ENCODE results near the gene NRARP. TPM values are rescaled to one million over a fixed set of nuclear protein-coding genes. Genes with fewer than 3 reads are reported as not detected.

The NRARP gene
- total RNA-seq, 2 experiments from 2014 or later: 1.2 to 1.7 TPM

- H3K36me3 Mint-ChIP-seq: no peaks in the 10 kb centered on the region
- no peak for DNase-seq
- no peak overlapping the region for H3K4me3 Mint-ChIP-seq
- peaks cover 9% of the 10 kb centered on the region for H3K4me1 Mint-ChIP-seq
- no peaks in the 10 kb centered on the region for H3K27me3 Mint-ChIP-seq
- POLR2A ChIA-PET: interaction anchor here (0.6 kb wide), 1 partner anchor 235 kb away, joined by 3 read pairs; no protein-coding TSS in a partner anchor
- no peak for ATAC-seq (ENCODE audit: low read depth)
- no peaks in the 10 kb centered on the region for H3K9me3 Mint-ChIP-seq
- no peak overlapping the region for H3K27ac Mint-ChIP-seq
Measured at GRCh38 chr9:137318602-137319001, 16.5 kb upstream of the NRARP start.

GRCh38 chr9:137317718-137318511 lies 15.8 kb upstream of the NRARP start:
- DNase-seq: peak; percentile 34
- H3K36me3 Mint-ChIP-seq: no peaks in the 10 kb centered on the region
- H3K9me3 Mint-ChIP-seq: no peaks in the 10 kb centered on the region
- no peak for ATAC-seq (ENCODE audit: low read depth)
- H3K4me1 Mint-ChIP-seq: peaks cover 9% of the 10 kb centered on the region
- H3K27me3 Mint-ChIP-seq: no peaks in the 10 kb centered on the region
- no peak overlapping the region for H3K4me3 Mint-ChIP-seq
- POLR2A ChIA-PET: no interaction called here
- no peak overlapping the region for H3K27ac Mint-ChIP-seq

GRCh38 chr9:137317021-137317717 lies 15.1 kb upstream of the NRARP start:
- Mint-ChIP-seq H3K36me3 (no peaks in the 10 kb centered on the region), H3K9me3 (no peaks in the 10 kb centered on the region), H3K4me1 (peaks cover 9% of the 10 kb centered on the region), H3K4me3 (peak overlapping the region; percentile 61), H3K27ac (peak overlapping the region; percentile 75), H3K27me3 (no peaks in the 10 kb centered on the region)
- POLR2A ChIA-PET: interaction anchor here (0.9 to 2.2 kb wide), 3 partner anchors 9 to 15 kb away, joined by 3 to 16 read pairs (median 5); partner anchors contain the start of gene NRARP
- DNase-seq: no peak
- ATAC-seq (ENCODE audit: low read depth): no peak

- Mint-ChIP-seq H3K27me3 (no peaks in the 10 kb centered on the region), H3K36me3 (no peaks in the 10 kb centered on the region), H3K4me1 (peaks cover 9% of the 10 kb centered on the region), H3K4me3 (peak overlapping the region; percentile 61), H3K9me3 (no peaks in the 10 kb centered on the region), H3K27ac (peak overlapping the region; percentile 75)
- DNase-seq (peak; percentile 67), ATAC-seq (ENCODE audit: low read depth) (peak; percentile 46)
- POLR2A ChIA-PET: interaction anchor here (0.8 to 2.2 kb wide), 6 partner anchors 8 to 107 kb away, joined by 3 to 16 read pairs (median 4); partner anchors contain the start of genes EXD3, NOXA1 and NRARP
Measured at GRCh38 chr9:137316012-137316981, 14.2 kb upstream of the NRARP start.

GRCh38 chr9:137315581-137316011 lies 13.5 kb upstream of the NRARP start:
- ATAC-seq (ENCODE audit: low read depth) (no peak), DNase-seq (no peak)
- POLR2A ChIA-PET: interaction anchor here (0.8 to 2.2 kb wide), 4 partner anchors 8 to 108 kb away, joined by 3 to 16 read pairs (median 4); partner anchors contain the start of genes EXD3 and NOXA1
- Mint-ChIP-seq H3K27ac (no peak overlapping the region), H3K36me3 (no peaks in the 10 kb centered on the region), H3K9me3 (no peaks in the 10 kb centered on the region), H3K4me1 (peaks cover 7% of the 10 kb centered on the region), H3K27me3 (no peaks in the 10 kb centered on the region), H3K4me3 (no peak overlapping the region)

GRCh38 chr9:137314561-137315560 lies 12.8 kb upstream of the NRARP start:
- no peaks in the 10 kb centered on the region for H3K9me3 Mint-ChIP-seq

GRCh38 chr9:137313956-137314560 lies 12.0 kb upstream of the NRARP start:
- ATAC-seq (ENCODE audit: low read depth) (no peak), DNase-seq (peak; percentile 33)
- no peak overlapping the region for H3K27ac Mint-ChIP-seq
- POLR2A ChIA-PET: no interaction called here
- no peaks in the 10 kb centered on the region for H3K36me3 Mint-ChIP-seq
- H3K27me3 Mint-ChIP-seq: no peaks in the 10 kb centered on the region
- no peaks in the 10 kb centered on the region for H3K9me3 Mint-ChIP-seq
- no peak overlapping the region for H3K4me3 Mint-ChIP-seq
- peaks cover 2% of the 10 kb centered on the region for H3K4me1 Mint-ChIP-seq

More at GRCh38 chr9:137314561-137315560, 12.8 kb upstream of the NRARP start:
- Mint-ChIP-seq H3K27me3 (no peaks in the 10 kb centered on the region), H3K27ac (no peak overlapping the region), H3K4me3 (no peak overlapping the region), H3K36me3 (no peaks in the 10 kb centered on the region), H3K4me1 (peaks cover 5% of the 10 kb centered on the region)
- ATAC-seq (ENCODE audit: low read depth) (no peak), DNase-seq (peak; percentile 37)
- POLR2A ChIA-PET: interaction anchor here (2.2 kb wide), 1 partner anchor 9 kb away, joined by 16 read pairs; no protein-coding TSS in a partner anchor

GRCh38 chr9:137313326-137313936 lies 11.4 kb upstream of the NRARP start:
- H3K27ac Mint-ChIP-seq: no peak overlapping the region

GRCh38 chr9:137312852-137313325 lies 10.8 kb upstream of the NRARP start:
- no peaks in the 10 kb centered on the region for H3K27me3 Mint-ChIP-seq
- no peaks in the 10 kb centered on the region for H3K9me3 Mint-ChIP-seq
- no peak for DNase-seq
- POLR2A ChIA-PET: no interaction called here
- H3K36me3 Mint-ChIP-seq: no peaks in the 10 kb centered on the region
- peaks cover 2% of the 10 kb centered on the region for H3K4me1 Mint-ChIP-seq
- no peak overlapping the region for H3K27ac Mint-ChIP-seq
- no peak overlapping the region for H3K4me3 Mint-ChIP-seq
- no peak for ATAC-seq (ENCODE audit: low read depth)

More at GRCh38 chr9:137313326-137313936, 11.4 kb upstream of the NRARP start:
- H3K36me3 Mint-ChIP-seq: no peaks in the 10 kb centered on the region
- H3K4me3 Mint-ChIP-seq: no peak overlapping the region
- H3K9me3 Mint-ChIP-seq: no peaks in the 10 kb centered on the region
- DNase-seq (peak; percentile 33), ATAC-seq (ENCODE audit: low read depth) (no peak)
- no peaks in the 10 kb centered on the region for H3K27me3 Mint-ChIP-seq
- peaks cover 2% of the 10 kb centered on the region for H3K4me1 Mint-ChIP-seq
- POLR2A ChIA-PET: no interaction called here

- Mint-ChIP-seq H3K27ac (no peak overlapping the region), H3K9me3 (no peaks in the 10 kb centered on the region), H3K36me3 (no peaks in the 10 kb centered on the region), H3K4me1 (peaks cover 3% of the 10 kb centered on the region), H3K4me3 (no peak overlapping the region), H3K27me3 (no peaks in the 10 kb centered on the region)
- peak; percentile 27 for DNase-seq
- POLR2A ChIA-PET: interaction anchor here (0.5 kb wide), 1 partner anchor 321 kb away, joined by 3 read pairs; no protein-coding TSS in a partner anchor
- ATAC-seq (ENCODE audit: low read depth): no peak
Measured at GRCh38 chr9:137311986-137312851, 10.1 kb upstream of the NRARP start.

All from activated naive CD8-positive, alpha-beta T cell treated with anti-CD3 and anti-CD28 coated beads, Interleukin-2, amount 10 ng/mL, durations not matched to agents 7 days and 5 days (primary cell).